ENCODE results near the gene MTA2. TPM values are rescaled to one million over a fixed set of nuclear protein-coding genes. Genes with fewer than 3 reads are reported as not detected.

Gene MTA2
- total RNA-seq, 2 donors from 2014 or later: 30.0 to 40.5 TPM

DNA sequence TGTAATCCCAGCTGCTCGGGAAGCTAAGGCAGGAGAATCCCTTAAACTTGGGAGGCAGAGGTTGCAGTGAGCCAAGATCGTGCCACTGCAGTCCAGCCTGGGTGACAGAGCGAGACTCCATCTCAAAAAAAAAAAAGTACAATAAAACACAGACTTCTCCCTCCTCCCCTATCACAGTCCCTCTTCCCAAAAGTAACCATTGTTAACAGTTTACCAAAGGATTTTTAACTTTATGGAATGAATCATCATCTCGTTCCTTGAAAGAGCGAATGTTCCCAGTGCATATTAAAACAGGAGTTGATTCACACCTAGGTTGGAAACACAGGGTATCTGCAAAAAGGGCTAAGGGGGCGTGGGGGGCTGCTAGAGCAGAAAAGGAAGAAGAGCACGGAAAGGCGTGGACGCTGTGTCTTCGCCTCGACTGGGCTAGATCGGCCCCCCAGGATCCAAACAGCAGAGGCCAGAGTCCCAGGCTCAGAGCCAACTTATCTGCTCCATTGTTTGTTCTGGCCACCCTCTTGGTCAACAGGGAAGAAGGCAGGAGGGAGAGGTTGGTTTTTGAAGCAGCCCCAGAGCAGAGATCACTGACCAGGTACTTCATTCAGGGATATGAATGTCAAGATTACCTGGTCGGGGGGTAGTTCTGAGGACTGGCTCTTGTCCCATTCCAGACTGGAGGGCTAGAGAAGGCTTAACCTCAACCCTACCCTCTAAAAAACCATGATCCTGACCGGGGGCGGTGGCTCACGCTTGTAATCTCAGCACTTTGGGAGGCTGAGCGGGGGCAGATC, 52.9 kb downstream of the MTA2 start:
- no peaks in the 10 kb centered on the region for H3K27me3 ChIP-seq
- no peaks in the 10 kb centered on the region for H3K9me3 ChIP-seq
- peaks cover 0 to 80% of the 10 kb centered on the region in 2 donors for H3K4me1 ChIP-seq
- DNase-seq (ENCODE audit: low spot score): no peak
- TF ChIP-seq, protein P1, sequence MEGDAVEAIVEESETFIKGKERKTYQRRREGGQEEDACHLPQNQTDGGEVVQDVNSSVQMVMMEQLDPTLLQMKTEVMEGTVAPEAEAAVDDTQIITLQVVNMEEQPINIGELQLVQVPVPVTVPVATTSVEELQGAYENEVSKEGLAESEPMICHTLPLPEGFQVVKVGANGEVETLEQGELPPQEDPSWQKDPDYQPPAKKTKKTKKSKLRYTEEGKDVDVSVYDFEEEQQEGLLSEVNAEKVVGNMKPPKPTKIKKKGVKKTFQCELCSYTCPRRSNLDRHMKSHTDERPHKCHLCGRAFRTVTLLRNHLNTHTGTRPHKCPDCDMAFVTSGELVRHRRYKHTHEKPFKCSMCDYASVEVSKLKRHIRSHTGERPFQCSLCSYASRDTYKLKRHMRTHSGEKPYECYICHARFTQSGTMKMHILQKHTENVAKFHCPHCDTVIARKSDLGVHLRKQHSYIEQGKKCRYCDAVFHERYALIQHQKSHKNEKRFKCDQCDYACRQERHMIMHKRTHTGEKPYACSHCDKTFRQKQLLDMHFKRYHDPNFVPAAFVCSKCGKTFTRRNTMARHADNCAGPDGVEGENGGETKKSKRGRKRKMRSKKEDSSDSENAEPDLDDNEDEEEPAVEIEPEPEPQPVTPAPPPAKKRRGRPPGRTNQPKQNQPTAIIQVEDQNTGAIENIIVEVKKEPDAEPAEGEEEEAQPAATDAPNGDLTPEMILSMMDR (IDR thresholded peaks at IDR 0.05): no peak
- H3K4me3 ChIP-seq: no peak overlapping the region
- H3K27ac ChIP-seq: peak overlapping the region; percentile 97 to 100
- H3K36me3 ChIP-seq: no peaks in the 10 kb centered on the region

DNA sequence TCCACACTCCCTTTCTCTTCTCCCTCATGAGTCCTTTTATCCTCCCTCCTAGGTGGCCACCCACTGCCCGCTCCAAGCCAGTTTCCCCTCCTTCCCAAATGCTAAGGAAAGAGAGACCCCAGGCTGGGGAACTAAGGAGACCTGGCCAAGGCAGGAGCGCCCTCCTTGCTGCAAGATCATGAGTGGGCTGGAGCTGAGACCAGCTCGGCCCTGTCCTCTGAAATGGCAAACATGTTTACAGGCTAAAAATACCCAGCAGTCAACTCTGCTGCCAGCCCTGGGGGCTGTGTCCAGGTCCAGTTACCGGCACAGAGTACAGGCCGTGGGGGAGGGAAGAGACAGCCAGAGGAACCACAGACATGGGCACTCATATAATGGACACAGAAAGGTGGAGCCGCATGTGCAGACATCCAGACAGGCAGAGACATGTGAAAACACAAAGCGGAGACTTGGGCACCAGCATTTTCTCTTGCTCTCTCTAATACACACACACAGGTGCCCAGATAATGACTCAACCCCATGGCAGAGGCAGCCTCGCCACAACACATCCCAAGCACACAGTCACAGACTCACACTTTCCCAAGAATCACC, 53.9 kb downstream of the MTA2 start:
- Histone ChIP-seq H3K9me3 (no peaks in the 10 kb centered on the region), H3K27me3 (no peaks in the 10 kb centered on the region), H3K4me3 (peak overlapping the region; percentile 93 to 97), H3K27ac (peak overlapping the region; percentile 97 to 100), H3K4me1 (peaks cover 0 to 80% of the 10 kb centered on the region in 2 donors), H3K36me3 (no peaks in the 10 kb centered on the region)
- DNase-seq (ENCODE audit: low spot score): no peak
- TF ChIP-seq, protein P1 (IDR thresholded peaks at IDR 0.05): no peak

DNA sequence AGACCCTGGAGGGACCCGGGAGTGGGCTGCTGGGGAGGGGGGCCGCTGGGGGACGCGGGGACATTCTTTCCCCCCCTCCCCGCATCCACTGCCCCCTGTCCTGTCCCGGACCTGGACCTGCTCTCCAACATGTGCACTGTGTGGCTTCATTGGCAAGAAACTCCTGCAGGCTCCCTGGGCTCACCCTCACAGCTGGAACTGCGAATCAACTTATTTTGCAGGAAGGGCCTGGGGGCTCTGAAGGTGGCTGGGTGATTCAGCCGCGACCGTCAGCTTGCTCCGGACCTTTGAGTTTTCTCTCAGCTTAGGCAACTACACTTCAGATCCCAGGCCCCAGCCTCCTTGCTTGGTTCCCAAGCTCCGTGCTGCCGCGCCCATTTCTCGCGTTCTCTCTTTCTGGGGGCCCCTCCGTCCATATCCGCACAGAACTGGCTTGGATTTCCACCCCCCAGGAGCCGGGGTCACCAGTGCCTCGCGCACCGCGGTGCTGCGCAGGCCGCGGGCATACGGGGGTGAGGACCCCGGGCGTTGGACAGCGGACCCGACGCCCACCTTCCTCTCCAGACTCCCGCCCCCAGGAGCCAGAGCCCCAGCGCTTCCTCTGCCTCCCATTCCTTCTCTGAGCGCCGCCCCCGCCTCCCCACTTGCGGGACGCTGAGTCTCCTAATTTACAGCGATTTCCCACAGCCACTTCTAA, 54.6 kb downstream of the MTA2 start:
- Histone ChIP-seq H3K27ac (peak overlapping the region; percentile 97 to 100), H3K9me3 (no peaks in the 10 kb centered on the region), H3K4me1 (peaks cover 0 to 80% of the 10 kb centered on the region in 2 donors), H3K4me3 (peak overlapping the region; percentile 93 to 97), H3K27me3 (no peaks in the 10 kb centered on the region), H3K36me3 (no peaks in the 10 kb centered on the region)
- no peak for DNase-seq (ENCODE audit: low spot score)
- TF ChIP-seq, protein P1 (IDR thresholded peaks at IDR 0.05): no peak

DNA sequence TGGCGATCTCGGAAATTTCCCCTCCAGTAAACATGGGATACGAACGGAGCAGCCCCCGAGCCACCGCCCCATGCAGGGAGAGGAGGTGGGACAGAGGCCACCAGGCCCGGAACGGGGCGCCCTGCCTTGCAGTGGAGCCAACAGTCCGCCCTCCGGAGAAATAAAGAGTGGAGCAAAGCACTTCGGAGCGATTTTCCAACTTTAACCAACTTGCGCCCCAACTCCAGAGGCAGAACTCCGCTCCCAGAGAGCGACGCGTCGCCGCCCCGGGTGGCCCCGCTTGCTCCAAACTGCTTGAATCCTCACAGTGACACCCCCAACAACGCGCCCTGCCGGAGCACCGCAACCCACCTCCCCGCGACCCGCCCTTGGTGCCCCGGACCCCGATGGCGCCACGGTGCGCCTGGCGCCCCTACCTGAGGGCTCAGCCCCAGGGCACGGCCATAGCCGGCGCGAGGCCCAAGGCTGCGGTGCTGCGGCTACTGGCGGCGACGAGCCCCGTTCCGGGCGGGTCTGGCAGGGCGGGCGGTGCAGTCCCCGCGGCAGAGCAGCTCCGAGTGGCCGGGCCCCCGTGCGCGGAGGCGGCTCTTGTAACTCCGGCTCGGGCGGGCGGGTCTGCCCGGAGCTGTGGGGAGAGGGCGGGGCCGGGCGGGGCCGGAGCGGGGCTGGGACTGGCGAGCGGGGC, 55.3 kb downstream of the MTA2 start, which contains the start of gene AHNAK:
Gene AHNAK, minus strand, starts transcription at position 563 of the 685 bp plus-strand sequence. CDS start 10,708 bp downstream, outside the sequence.
- Histone ChIP-seq H3K36me3 (no peaks in the 10 kb centered on the region), H3K27me3 (no peaks in the 10 kb centered on the region), H3K4me3 (peak within 1 kb of the TSS; percentile 93 to 97), H3K9me3 (no peaks in the 10 kb centered on the region), H3K4me1 (peaks cover 0 to 80% of the 10 kb centered on the region in 2 donors), H3K27ac (peak within 1 kb of the TSS; percentile 97 to 100)
- TF ChIP-seq, protein P1 (IDR thresholded peaks at IDR 0.05): peak in 1 of 2 donors; percentile 3
- DNase-seq (ENCODE audit: low spot score): peak; percentile 87

DNA sequence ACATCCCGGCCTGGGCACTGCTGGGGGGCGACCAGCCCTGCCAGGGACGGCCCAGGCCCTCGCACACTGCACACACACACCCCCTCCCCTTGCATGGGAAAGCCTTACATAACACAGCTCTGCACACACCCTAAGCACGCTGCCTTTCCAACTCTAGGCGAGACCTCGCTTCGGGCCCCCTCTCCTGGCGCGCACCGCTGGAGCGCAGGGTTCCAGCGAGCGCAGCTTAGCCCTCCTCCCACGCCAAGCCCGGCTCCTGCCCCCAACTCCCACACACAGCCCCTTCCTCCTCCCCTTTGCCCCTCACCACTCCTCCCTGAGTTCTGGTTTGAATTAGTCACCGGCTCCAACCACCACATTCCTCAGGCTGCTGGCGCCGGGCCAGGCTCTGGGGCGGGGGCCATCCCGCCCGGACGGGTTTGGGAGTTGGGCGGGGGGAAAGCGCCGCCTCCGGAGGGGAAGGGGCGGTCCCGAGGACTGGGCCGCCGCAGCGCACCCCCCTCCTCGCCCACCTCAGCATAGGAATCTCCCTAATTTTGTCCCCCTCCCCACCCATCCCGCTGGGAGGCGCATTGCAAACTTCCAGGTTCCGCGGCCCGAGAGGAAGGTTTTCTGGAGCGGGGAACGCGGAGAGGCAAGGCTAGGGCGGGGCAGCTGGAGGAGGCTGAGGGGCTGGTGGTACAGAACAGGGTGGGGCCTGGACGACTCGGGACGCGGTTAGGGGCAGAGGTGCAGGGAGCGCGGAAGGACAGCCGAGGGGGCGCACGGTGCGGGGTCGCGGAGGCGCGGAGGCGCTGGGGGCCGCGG, 56.0 kb downstream of the MTA2 start:
- Histone ChIP-seq H3K4me1 (peaks cover 0 to 80% of the 10 kb centered on the region in 2 donors), H3K9me3 (no peaks in the 10 kb centered on the region), H3K4me3 (peak overlapping the region; percentile 93 to 97), H3K27ac (peak overlapping the region; percentile 97 to 100), H3K36me3 (no peaks in the 10 kb centered on the region), H3K27me3 (no peaks in the 10 kb centered on the region)
- DNase-seq (ENCODE audit: low spot score): peak; percentile 95
- TF ChIP-seq, protein P1 (IDR thresholded peaks at IDR 0.05): peak in 1 of 2 donors; percentile 5

Measured in right atrium auricular region (tissue), 2 donors.